GM12891 (cell line): ENCODE measurements around the gene PRXL2A.

Experiments
- POLR2AphosphoS5 ChIP-seq: IDR thresholded peaks from 2 replicates; pipeline ENCODE4 v1.6.1; 2011; ENCODE audit warnings: low read depth, low read length, control low read depth
- POU2F2 ChIP-seq: IDR thresholded peaks from 2 replicates; pipeline ENCODE4 v1.6.1; 2011; ENCODE audit warnings: low read depth, mild to moderate bottlenecking, control low read depth, low read length, moderate library complexity
- TAF1 ChIP-seq: IDR thresholded peaks from 2 replicates; pipeline ENCODE4 v1.6.1; 2011; ENCODE audit warnings: low read depth, low read length, control low read depth

- TF ChIP-seq TAF1 (no peak), POLR2AphosphoS5 (no peak), POU2F2 (no peak)
Measured at GRCh38 chr10:80359644-80360043, 48.7 kb upstream of the PRXL2A start.
